Activated CD4-positive, alpha-beta T cell treated with anti-CD3 and anti-CD28 coated beads, Interleukin-2, Interleukin-4, amounts not matched to agents 100 ng/mL and 50 ng/mL, durations not matched to agents 16 hours and 8 hours (primary cell): ENCODE data around the gene FAM120B.

Experiments
- DNase-seq: peaks from one replicate; pipeline ENCODE4 v3.0.0-alpha.2; 2020; ENCODE audit warnings: low spot score

The FAM120B gene

GRCh38 chr6:170272341-170273065 is 34.1 kb upstream of the FAM120B start:
- DNase-seq = no peak

GRCh38 chr6:170273191-170273590 is 33.4 kb upstream of the FAM120B start:
- no peak for DNase-seq

GRCh38 chr6:170273681-170274080 is 32.9 kb upstream of the FAM120B start:
- no peak for DNase-seq

GRCh38 chr6:170274713-170275560 is 31.6 kb upstream of the FAM120B start:
- no peak for DNase-seq

- no peak for DNase-seq
Observed at GRCh38 chr6:170276369-170277057, 30.0 kb upstream of the FAM120B start.

- no peak for DNase-seq
Observed at GRCh38 chr6:170277893-170278742, 28.4 kb upstream of the FAM120B start.

- DNase-seq = no peak
Observed at GRCh38 chr6:170278743-170279094, 27.8 kb upstream of the FAM120B start.

- no peak for DNase-seq
Observed at GRCh38 chr6:170279426-170279825, 27.1 kb upstream of the FAM120B start.

GRCh38 chr6:170279977-170280688 is 26.4 kb upstream of the FAM120B start:
- DNase-seq = peak; percentile 47

GRCh38 chr6:170280689-170281045 is 25.9 kb upstream of the FAM120B start:
- DNase-seq = no peak

GRCh38 chr6:170281331-170282292 is 24.9 kb upstream of the FAM120B start:
- no peak for DNase-seq

- no peak for DNase-seq
Observed at GRCh38 chr6:170282512-170283158, 23.9 kb upstream of the FAM120B start.

- DNase-seq = no peak
Observed at GRCh38 chr6:170283212-170284081, 23.1 kb upstream of the FAM120B start.

GRCh38 chr6:170284126-170284773 is 22.3 kb upstream of the FAM120B start:
- no peak for DNase-seq

- no peak for DNase-seq
Observed at GRCh38 chr6:170284866-170285469, 21.6 kb upstream of the FAM120B start.

- DNase-seq = no peak
Observed at GRCh38 chr6:170285482-170285881, 21.1 kb upstream of the FAM120B start.

GRCh38 chr6:170286246-170286933 is 20.2 kb upstream of the FAM120B start:
- DNase-seq = no peak
